Activated B cell treated with CpG ODN at 0.5 μM for 24 hours (primary cell): ENCODE results near the gene SKOR1. TPM values are rescaled to one million over a fixed set of nuclear protein-coding genes. Genes with fewer than 3 reads are reported as not detected.
A peak's percentile ranks its signal among the peaks of the same experiment; 100 is the strongest.

Experiments
- ATAC-seq: fragments of 200-7000 bp; cut with Tn5 transposase; one replicate; pipeline ENCODE4 v1.10.0; 2021; ENCODE audit warnings: low read depth, mild to moderate bottlenecking, moderate library complexity
- CTCF ChIA-PET: fragments of 350-600 bp; sonication (Branson Sonifier 250); formaldehyde crosslinking; loops from one replicate; lab custom pipeline; 2021; ENCODE audit warnings: antibody characterized with exemption; lab: Charles Lee
- POLR2A ChIA-PET: fragments of 350-600 bp; sonication (Branson Sonifier 250); formaldehyde crosslinking; loops from one replicate; lab custom pipeline; 2021; ENCODE audit warnings: antibody characterized with exemption; lab: Charles Lee
- DNase-seq: peaks from one replicate; pipeline ENCODE4 v3.0.0; 2022
- H3K27ac Mint-ChIP-seq: one replicate; pipeline ENCODE4 v1.8.0; 2020; ENCODE audit warnings: mixed read lengths
- H3K27me3 Mint-ChIP-seq: one replicate; pipeline ENCODE4 v1.8.0; 2021; ENCODE audit warnings: mixed read lengths
- H3K36me3 Mint-ChIP-seq: one replicate; pipeline ENCODE4 v1.8.0; 2021; ENCODE audit warnings: low read depth, mixed read lengths
- H3K4me1 Mint-ChIP-seq: one replicate; pipeline ENCODE4 v1.8.0; 2021; ENCODE audit warnings: mixed read lengths
- H3K4me3 Mint-ChIP-seq: one replicate; pipeline ENCODE4 v1.8.0; 2020; ENCODE audit warnings: mild to moderate bottlenecking, mixed read lengths
- H3K9me3 Mint-ChIP-seq: one replicate; pipeline ENCODE4 v1.8.0; 2020; ENCODE audit warnings: mixed read lengths
- CTCF ChIP-seq: fragments of 200-600 bp; IDR thresholded peaks from one replicate; pipeline ENCODE4 v1.8.0; 2022; ENCODE audit warnings: antibody characterized with exemption, mild to moderate bottlenecking
- intact Hi-C: fragments of 100-400 bp; cut with micrococcal nuclease; formaldehyde crosslinking; loops from one replicate; pipeline ENCODE4 v1.15.1; 2024
- total RNA-seq: library from RNA; stranded (reverse); gene quantifications from 2 replicates; pipeline ENCODE4 v1.2.3, GENCODE V29; 2022

Gene SKOR1
- total RNA-seq, 1 donor from 2014 or later: 0.53 TPM

GRCh38 chr15:67840749-67841512, 15.6 kb downstream of the SKOR1 start:
- H3K4me1 Mint-ChIP-seq: peaks cover 33% of the 10 kb centered on the region
- POLR2A ChIA-PET: interaction anchor here (0.6 to 1.9 kb wide), 13 partner anchors 8 to 1055 kb away, joined by 3 to 16 read pairs (median 4); partner anchors contain the start of genes CLN6, FEM1B and PIAS1

DNA sequence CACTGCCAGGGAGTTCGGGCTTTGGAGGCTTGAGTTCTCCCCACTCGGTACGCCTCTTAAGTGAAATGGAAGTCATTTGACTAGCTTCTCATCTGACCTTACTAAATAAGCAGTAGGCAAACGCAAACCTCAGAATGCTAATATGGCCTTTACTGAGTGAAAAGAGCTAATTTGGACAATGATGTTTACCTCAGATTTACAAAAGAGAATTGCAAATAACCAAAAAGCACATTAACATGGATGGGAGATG, 16.1 kb downstream of the SKOR1 start:
- Mint-ChIP-seq H3K27me3 (peaks cover 7% of the 10 kb centered on the region), H3K9me3 (no peaks in the 10 kb centered on the region), H3K4me1 (peaks cover 28% of the 10 kb centered on the region), H3K4me3 (peak overlapping the region; percentile 95), H3K27ac (no peak overlapping the region), H3K36me3 (peaks cover 10% of the 10 kb centered on the region)
- intact Hi-C loops: loop anchor here (2.0 kb wide), 1 partner anchor 299 kb away; the partner anchor contains the start of gene MAP2K5
- POLR2A ChIA-PET: interaction anchor here (0.6 to 1.9 kb wide), 4 partner anchors 12 to 213 kb away, joined by 4 to 16 read pairs (median 7); partner anchors contain the start of gene PIAS1
- ATAC-seq: no peak
- CTCF ChIA-PET: interaction anchor here (1.2 to 1.5 kb wide), 2 partner anchors 58 to 314 kb away, joined by 4 to 5 read pairs; no protein-coding TSS in a partner anchor
- no peak for DNase-seq
- no peak for TF ChIP-seq CTCF

More at GRCh38 chr15:67840749-67841512, 15.6 kb downstream of the SKOR1 start:
- Mint-ChIP-seq H3K36me3 (peaks cover 10% of the 10 kb centered on the region), H3K4me3 (peak overlapping the region; percentile 95), H3K27me3 (peaks cover 11% of the 10 kb centered on the region), H3K27ac (peak overlapping the region; percentile 93), H3K9me3 (no peaks in the 10 kb centered on the region)
- CTCF ChIA-PET: interaction anchor here (1.0 to 1.5 kb wide), 3 partner anchors 22 to 314 kb away, joined by 4 to 8 read pairs (median 5); no protein-coding TSS in a partner anchor
- no peak for ATAC-seq
- no peak for DNase-seq
- TF ChIP-seq CTCF: no peak
- intact Hi-C loops: loop anchor here (1.0 to 2.0 kb wide), 7 partner anchors 22 to 436 kb away; partner anchors contain the start of genes C15orf61, CLN6, FEM1B and MAP2K5

- POLR2A ChIA-PET: no interaction called here
- Mint-ChIP-seq H3K36me3 (peaks cover 10% of the 10 kb centered on the region), H3K4me1 (peaks cover 26% of the 10 kb centered on the region), H3K27me3 (peaks cover 5% of the 10 kb centered on the region), H3K9me3 (no peaks in the 10 kb centered on the region), H3K27ac (no peak overlapping the region), H3K4me3 (no peak overlapping the region)
- no peak for TF ChIP-seq CTCF
- intact Hi-C loops: no loop called here
- ATAC-seq (no peak), DNase-seq (no peak)
- CTCF ChIA-PET: interaction anchor here (1.0 kb wide), 1 partner anchor 20 kb away, joined by 3 read pairs; no protein-coding TSS in a partner anchor
Measured at GRCh38 chr15:67843092-67843501, 17.8 kb downstream of the SKOR1 start.

DNA sequence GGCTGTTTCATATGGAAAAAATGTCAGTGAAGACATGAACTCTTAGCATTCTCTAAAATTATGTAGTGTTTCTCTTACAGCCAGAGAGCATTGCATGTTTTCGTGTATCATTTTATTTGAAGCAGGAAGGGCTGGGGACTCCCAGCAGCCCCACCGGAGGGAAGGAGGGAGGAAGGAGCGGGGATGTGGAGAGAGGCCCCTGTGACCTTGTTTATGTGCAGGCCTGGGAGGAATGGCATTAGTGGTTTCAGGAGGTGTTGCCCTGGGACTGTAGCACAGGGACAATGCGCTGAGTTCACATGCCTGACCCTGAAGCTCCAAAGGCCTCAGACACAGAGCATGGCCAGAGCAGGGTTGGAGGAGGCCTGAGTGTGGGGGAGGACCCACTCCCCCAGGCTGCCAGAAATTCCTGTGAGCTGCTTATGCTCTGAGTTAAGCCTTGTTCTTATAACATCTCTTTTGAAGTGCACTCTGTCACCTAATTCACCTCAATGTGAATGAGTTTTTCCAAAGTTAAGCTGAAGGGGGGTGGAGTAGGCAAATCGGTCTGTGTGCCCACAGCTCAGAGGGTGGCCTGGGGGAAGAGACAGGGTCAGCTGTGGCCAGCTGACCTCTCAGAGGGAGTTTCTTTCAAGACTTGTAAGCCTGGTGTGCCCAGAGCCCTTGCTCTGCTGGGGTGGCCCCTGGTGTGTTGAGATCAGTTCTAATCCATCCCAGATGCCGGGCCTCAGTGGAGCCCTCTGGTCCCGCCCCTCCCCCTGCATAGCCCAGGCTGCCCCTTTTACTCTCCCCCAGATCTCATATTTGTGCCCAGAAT, 18.5 kb downstream of the SKOR1 start:
- ChIA-PET POLR2A (no interaction called here), CTCF (interaction anchor here (1.0 kb wide), 1 partner anchor 19 kb away, joined by 3 read pairs; no protein-coding TSS in a partner anchor)
- no peak for TF ChIP-seq CTCF
- Mint-ChIP-seq H3K9me3 (no peaks in the 10 kb centered on the region), H3K4me1 (peaks cover 21% of the 10 kb centered on the region), H3K36me3 (peaks cover 10% of the 10 kb centered on the region), H3K4me3 (no peak overlapping the region), H3K27me3 (peaks cover 5% of the 10 kb centered on the region), H3K27ac (no peak overlapping the region)
- DNase-seq: no peak
- intact Hi-C loops: no loop called here
- no peak for ATAC-seq

DNA sequence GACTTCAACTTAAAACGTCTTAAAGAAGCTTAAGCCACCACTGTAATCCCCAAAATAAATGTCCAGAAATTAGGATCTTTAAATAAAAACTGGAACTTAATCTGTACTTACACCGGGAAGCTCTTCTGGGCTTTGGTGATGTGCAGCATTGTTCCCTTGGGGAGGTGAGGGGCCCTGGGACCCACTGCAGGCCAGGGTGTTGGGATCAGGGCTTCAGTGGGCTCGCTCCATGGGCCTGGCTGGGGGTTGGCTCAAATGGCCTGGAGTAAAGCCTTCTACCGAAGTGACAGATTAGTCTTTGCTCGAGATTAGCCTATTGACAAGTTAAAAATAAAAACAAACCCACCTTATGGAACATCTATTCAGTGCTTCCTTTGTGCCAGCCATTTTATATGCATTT, 20.7 kb downstream of the SKOR1 start:
- POLR2A ChIA-PET: no interaction called here
- Mint-ChIP-seq H3K36me3 (no peaks in the 10 kb centered on the region), H3K27me3 (no peaks in the 10 kb centered on the region), H3K4me1 (peaks cover 12% of the 10 kb centered on the region), H3K9me3 (peaks cover 2% of the 10 kb centered on the region), H3K4me3 (no peak overlapping the region), H3K27ac (no peak overlapping the region)
- no peak for TF ChIP-seq CTCF
- intact Hi-C loops: no loop called here
- DNase-seq (no peak), ATAC-seq (no peak)
- CTCF ChIA-PET: no interaction called here
